Loucy (cell line): ENCODE measurements around the gene PLSCR4.

ENCODE experiments used
- EZH2phosphoT487 ChIP-seq: fragments of 200-600 bp; IDR thresholded peaks from 2 replicates; pipeline ENCODE4 v1.6.1; 2018; ENCODE audit warnings: antibody characterized with exemption, mild to moderate bottlenecking, moderate library complexity, borderline replicate concordance
- TF ChIP-seq, protein P1 (sequence below): fragments of 200-600 bp; sonication (generic); conservative IDR thresholded peaks from 2 replicates; pipeline ENCODE4 v1.5.1; 2014; ENCODE audit warnings: mild to moderate bottlenecking, antibody characterized with exemption, low read length

DNA sequence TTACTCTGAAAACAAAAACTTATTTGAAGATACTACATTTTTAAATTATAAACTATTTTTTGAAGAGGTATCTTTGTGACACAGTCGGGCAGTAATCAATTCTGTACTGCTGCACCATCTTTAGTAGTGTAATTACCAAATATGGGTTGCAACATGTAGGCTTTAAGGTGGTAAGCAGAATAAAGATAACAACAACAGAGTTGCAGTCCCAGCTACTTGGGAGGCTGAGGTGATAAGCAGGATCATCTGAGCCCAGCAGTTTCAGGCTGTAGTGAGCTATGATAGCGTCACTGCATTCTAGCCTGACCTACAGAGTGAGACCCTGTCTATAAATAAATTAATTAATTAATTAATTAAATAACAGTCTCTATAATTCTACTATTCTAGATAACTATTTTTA is 95.9 kb downstream of the PLSCR4 start:
- TF ChIP-seq, protein P1, sequence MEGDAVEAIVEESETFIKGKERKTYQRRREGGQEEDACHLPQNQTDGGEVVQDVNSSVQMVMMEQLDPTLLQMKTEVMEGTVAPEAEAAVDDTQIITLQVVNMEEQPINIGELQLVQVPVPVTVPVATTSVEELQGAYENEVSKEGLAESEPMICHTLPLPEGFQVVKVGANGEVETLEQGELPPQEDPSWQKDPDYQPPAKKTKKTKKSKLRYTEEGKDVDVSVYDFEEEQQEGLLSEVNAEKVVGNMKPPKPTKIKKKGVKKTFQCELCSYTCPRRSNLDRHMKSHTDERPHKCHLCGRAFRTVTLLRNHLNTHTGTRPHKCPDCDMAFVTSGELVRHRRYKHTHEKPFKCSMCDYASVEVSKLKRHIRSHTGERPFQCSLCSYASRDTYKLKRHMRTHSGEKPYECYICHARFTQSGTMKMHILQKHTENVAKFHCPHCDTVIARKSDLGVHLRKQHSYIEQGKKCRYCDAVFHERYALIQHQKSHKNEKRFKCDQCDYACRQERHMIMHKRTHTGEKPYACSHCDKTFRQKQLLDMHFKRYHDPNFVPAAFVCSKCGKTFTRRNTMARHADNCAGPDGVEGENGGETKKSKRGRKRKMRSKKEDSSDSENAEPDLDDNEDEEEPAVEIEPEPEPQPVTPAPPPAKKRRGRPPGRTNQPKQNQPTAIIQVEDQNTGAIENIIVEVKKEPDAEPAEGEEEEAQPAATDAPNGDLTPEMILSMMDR = no peak
- TF ChIP-seq EZH2phosphoT487 = no peak
